HG03575 (cell line): ENCODE measurements around the gene GPR158.
"Not testable (repeated sequence)": the region's sequence is repeated elsewhere in the genome, so short reads cannot be mapped to it uniquely, and the experiment has no call there.

Source experiments
- ATAC-seq: cut with Tn5 transposase; IDR thresholded peaks from one replicate; pipeline ENCODE4 v1.9.1; 2021; ENCODE audit not compliant: unreplicated experiment, insufficient number of reproducible peaks, low FRiP score; ENCODE audit errors: extremely low read depth

GPR158 gene, protein sequence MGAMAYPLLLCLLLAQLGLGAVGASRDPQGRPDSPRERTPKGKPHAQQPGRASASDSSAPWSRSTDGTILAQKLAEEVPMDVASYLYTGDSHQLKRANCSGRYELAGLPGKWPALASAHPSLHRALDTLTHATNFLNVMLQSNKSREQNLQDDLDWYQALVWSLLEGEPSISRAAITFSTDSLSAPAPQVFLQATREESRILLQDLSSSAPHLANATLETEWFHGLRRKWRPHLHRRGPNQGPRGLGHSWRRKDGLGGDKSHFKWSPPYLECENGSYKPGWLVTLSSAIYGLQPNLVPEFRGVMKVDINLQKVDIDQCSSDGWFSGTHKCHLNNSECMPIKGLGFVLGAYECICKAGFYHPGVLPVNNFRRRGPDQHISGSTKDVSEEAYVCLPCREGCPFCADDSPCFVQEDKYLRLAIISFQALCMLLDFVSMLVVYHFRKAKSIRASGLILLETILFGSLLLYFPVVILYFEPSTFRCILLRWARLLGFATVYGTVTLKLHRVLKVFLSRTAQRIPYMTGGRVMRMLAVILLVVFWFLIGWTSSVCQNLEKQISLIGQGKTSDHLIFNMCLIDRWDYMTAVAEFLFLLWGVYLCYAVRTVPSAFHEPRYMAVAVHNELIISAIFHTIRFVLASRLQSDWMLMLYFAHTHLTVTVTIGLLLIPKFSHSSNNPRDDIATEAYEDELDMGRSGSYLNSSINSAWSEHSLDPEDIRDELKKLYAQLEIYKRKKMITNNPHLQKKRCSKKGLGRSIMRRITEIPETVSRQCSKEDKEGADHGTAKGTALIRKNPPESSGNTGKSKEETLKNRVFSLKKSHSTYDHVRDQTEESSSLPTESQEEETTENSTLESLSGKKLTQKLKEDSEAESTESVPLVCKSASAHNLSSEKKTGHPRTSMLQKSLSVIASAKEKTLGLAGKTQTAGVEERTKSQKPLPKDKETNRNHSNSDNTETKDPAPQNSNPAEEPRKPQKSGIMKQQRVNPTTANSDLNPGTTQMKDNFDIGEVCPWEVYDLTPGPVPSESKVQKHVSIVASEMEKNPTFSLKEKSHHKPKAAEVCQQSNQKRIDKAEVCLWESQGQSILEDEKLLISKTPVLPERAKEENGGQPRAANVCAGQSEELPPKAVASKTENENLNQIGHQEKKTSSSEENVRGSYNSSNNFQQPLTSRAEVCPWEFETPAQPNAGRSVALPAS (N-terminal part only)

GRCh38 chr10:25174461-25175230 lies at the start of gene GPR158:
GPR158 (plus strand) TSS chr10:25175001; CDS start chr10:25175421, 420 bp downstream.
- no peak for ATAC-seq

DNA sequence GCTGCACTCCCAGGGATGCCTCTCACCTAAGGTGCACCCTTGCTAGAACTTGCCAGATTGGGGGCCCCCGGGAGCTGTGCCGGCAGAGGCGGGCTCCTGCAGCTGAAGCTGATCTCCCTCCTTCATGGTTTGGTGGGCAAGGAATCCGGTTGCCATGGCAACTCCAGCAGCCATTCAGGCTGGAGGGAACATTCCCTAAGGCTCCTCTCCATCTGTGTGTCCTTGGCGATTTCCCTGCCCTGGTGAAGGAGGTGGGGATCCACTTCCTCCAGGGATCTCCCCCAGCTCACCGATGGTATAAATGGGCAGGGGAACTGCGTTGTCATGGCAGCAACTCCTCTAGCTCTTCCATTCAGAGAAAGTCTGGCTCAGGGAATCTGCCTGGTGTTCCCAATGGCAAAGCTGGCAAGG lies 49.6 kb upstream of the GPR158 start:
- ATAC-seq, result no peak

DNA sequence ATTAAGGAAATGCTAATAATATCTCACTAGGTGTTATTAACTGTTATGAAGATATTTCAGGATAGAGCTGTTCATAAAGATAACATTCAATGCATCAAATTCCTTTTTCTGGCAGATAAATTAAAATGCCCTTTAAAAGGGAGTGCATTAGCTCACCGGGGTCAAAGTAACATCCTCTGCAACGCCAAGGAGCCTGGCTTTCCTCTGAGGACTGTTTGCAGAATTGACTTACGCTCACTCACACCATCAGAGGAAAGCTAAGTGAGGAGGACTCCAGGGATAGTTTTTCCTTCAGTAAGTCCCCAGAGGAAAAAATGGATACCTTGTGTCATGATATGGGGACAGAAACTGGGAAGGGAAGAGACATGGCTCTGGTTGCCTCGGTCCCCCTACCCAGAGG lies 45.2 kb upstream of the GPR158 start:
- no peak for ATAC-seq

GRCh38 chr10:25130906-25131305 lies 43.9 kb upstream of the GPR158 start:
- no peak for ATAC-seq

DNA sequence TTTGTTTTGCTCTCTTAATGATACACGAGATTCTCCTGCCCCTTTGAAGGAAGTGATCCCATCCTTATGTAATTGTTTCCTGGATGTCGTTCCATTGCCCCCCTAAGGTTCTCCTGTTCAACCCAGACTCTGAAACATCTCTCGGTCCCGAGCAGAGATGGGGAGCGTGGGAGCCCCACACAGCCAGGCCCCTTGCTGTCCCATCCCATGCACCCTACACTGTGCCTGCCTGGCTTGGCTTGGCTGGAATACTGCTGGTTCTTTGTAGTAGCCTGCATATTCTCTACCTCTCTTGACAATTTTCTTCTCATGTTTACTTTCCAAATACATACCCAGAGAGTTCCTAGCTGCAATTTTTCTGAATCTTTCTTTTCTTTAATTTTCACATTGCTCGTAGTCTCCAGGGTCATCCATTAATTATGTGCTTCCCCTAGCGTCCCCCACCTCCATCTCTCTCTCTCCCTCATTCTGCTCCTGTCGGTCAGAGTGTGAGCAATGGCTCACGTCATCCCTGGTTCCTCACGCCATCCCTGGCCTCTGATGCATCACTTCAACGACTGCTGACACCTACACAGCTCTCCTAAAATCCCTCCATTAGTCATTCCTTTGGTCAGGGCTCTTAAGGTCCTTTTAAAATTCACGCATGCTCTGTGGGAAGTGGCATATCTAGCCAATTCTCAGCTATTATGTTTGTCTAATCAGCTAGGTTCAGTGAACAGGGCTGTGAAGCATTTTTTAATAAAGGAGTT lies 32.5 kb upstream of the GPR158 start:
- ATAC-seq, result no peak

DNA sequence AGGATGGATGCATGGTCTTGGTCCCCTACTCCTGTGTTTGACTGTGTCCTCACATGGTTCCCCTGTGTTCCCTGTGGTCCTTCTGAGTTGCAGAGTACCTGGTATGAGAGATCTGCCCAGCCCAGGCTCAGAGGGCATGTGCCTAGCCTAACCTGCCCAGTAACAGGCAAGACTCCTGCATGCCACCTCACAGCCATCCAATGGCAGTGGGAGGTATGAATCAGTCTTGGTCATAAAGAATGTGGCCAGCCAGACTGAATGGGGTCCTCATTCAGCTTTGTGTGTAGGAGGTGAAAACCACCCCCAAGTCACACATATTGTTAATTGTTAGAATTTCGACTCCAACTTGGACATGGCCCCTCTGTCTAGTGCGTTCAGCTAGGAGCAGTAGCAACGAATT lies 17.2 kb upstream of the GPR158 start:
- ATAC-seq, result no peak

DNA sequence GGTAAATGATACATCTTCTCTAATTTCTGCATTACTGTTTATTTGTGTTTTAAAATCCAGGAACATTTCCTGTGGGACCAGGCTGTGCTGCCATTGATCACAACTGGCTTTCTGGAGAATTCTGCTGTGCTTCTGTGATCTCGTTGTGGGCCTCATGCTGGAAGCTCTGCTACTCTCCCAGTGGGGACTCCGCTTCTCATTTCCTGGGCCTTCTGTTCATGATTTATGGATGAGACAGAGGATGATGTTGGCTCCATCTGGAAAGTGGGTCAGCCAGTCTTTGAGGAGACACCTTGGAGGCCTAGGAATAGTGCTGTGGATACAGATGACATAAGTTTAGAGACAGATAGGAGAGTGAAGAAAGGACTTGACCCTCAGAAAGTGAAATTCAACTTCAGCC lies 15.2 kb upstream of the GPR158 start:
- no peak for ATAC-seq

DNA sequence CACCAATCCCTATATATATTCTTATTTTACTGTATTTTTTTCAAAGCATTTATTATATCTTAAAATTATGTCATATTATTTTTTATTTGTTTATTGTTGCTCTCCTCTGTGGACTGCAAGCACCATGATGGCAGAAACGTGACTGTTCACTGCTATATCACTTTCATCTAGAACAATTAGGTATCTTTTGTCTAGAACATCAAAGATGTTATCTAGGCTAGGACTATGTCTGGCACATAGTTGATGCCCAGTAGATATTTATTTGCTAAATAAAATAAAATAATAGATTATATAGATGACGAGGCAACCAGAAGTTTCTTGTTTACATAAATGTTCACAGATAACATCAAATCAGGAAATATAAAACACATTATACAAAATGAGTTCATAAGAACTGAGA lies 12.4 kb upstream of the GPR158 start:
- no peak for ATAC-seq

DNA sequence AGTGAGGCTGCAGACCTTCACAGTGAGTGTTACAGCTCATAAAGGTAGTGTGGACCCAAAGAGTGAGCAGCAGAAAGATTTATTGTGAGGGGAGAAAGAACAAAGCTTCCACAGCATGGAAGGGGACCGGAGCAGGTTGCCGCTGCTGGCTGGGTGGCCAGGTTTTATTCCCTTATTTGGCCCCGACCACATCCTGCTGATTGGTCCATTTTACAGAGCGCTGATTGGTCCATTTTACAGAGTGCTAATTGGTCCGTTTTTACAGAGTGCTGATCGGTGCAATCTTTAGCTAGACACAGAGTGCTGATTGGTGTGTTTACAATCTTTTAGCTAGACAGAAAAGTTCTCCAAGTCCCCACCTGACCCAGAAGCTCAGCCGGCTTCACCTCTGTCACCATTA lies 11.3 kb upstream of the GPR158 start:
- ATAC-seq, result not testable (repeated sequence)

DNA sequence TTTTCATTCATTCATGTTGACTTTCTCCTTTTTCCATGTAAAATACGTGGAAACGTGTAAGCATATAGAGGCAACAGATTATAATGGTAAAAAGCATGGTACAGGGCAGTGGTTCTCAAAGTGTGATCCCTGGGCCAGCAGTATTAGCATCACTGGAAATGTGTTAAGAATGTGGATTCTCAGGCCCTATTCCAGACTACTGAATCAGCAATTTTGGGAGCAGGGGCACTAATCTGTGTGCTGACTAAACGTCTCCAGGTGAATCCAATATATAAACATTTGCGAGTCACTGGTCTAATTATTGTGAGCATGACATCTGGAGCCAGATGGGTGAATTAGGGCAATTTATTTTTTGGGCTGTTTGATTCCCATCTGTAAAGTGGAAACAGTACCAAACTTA lies 5.1 kb upstream of the GPR158 start:
- ATAC-seq, result no peak

- ATAC-seq, result no peak
Observed at GRCh38 chr10:25170627-25171026, 4.2 kb upstream of the GPR158 start.

GRCh38 chr10:25175527-25176420 lies 973 bp downstream of the GPR158 start:
- ATAC-seq, result no peak

- ATAC-seq, result no peak
Observed at GRCh38 chr10:25176421-25176968, 1.7 kb downstream of the GPR158 start.

DNA sequence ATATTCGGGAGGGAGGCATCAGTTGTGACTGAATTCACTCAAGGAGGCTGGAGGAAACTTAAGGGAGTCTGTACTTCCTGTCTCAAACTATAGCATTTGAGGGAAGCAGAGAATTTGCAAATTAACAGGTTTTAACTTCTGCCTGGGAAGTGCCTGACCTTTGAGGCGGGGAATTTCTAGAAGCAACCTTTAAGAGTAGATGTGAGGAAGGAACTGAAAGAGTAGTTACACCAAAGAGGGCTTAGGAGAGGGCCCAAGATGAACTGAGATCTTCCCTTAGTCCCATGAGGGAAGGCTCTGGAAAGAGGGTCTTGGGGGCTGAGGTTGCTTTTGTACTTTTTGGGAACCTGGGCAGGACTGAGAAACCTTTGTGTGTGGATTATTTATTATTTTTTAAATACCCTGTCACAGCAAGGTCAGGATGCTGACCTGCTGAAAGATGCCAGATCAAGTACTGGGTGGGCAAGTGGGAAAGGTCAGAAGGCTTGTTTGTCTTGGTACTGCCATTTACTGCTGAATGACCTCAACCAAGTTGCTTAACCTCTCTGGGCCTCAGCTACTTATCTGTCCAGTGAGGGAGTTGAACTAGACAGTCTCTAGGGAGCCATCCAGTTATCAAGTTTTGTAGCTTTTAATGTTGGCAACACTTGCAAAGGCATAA lies 2.4 kb downstream of the GPR158 start:
- ATAC-seq, result no peak

DNA sequence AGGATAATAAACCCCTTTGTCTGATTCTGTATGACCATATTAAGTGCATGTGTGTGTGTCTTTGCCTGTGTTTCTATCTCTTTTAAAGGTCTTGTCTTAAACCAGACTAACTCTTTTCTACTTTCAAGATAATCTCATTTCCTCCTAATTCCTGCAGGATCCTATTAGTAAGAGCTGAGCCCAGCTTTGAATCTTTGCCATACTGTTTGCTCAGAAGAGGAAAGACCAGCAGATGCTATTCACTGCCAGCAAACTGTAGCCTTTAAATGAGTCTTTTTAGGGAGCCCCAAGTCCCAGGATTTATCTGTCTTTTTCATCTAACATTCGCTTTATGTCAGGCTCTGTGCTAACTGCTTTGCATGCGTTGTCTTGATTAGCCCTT lies 2.9 kb downstream of the GPR158 start:
- no peak for ATAC-seq

DNA sequence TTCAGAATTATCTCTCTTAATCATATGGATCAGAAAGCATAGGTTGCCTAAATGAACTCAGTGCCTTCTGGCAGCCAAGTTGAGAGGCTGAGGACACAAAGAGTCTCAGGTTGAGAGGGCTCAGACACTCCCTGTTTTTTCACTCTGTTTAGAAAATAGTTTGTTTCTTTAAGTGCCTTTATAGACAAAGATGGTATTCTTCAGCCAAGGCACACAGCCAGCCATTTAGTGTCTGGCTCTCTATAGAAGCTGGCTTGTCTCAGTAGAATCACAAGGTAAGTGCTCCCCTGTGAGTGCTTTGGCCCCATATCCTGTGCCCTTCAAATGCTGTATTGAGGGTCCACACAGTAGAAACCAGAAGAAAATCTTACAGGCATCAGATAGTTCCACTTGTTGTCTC lies 3.6 kb downstream of the GPR158 start:
- ATAC-seq, result no peak

DNA sequence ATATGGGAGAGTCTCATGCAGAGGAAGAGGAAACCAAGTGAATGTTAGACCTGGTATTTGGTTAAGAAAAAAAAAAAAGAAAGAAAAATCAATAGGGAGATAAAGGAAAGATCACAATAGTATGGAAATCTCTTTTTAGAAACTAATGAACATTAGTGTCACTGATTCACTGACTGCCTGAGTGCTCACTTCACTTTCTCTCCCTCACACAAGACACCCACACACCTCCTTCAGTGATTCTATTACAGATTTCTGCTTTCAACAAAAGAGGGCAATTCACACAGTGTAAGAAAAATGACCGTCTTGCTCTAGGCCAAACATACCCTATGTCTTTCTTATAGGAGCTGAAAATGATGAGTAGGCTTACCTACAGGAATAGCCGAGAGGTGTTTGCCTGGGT lies 6.0 kb downstream of the GPR158 start:
- no peak for ATAC-seq
